Astrocyte (in vitro differentiated cells and primary cell): ENCODE data around the gene BMP8A. TPM values are rescaled to one million over a fixed set of nuclear protein-coding genes. Genes with fewer than 3 reads are reported as not detected.

Experiments used
- DNase-seq: peaks from one replicate; pipeline ENCODE4 v3.0.0-alpha.2; 2010; ENCODE audit warnings: low read depth
- FAIRE-seq: peaks from 2 replicates; lab custom pipeline; 2011; peaks lifted over from hg19 to GRCh38; lab: Jason Lieb, UNC
- H2AFZ ChIP-seq: 2 replicates; pipeline ENCODE4 v1.6.0; 2012; ENCODE audit warnings: low read depth, low read length, inconsistent platforms
- H3K27ac ChIP-seq: 2 replicates; pipeline ENCODE4 v1.5.1; 2011; ENCODE audit warnings: low read depth, low read length, inconsistent platforms
- H3K27me3 ChIP-seq: 2 replicates; pipeline ENCODE4 v1.6.0; 2011; ENCODE audit warnings: low read length, inconsistent platforms; ENCODE audit not compliant: insufficient read depth
- H3K36me3 ChIP-seq: 2 replicates; pipeline ENCODE4 v1.5.1; 2011; ENCODE audit warnings: low read length, inconsistent platforms; ENCODE audit not compliant: insufficient read depth
- H3K4me1 ChIP-seq: 2 replicates; pipeline ENCODE4 v1.5.1; 2011; ENCODE audit warnings: low read length, inconsistent platforms; ENCODE audit not compliant: insufficient read depth
- H3K4me2 ChIP-seq: 2 replicates; pipeline ENCODE4 v1.6.0; 2012; ENCODE audit warnings: low read length, inconsistent platforms
- H3K4me3 ChIP-seq: 2 replicates; pipeline ENCODE4 v1.5.1; 2011; ENCODE audit warnings: low read depth, mild to moderate bottlenecking, low read length, inconsistent platforms; ENCODE audit not compliant: insufficient read depth
- H3K79me2 ChIP-seq: 2 replicates; pipeline ENCODE4 v1.6.0; 2012; ENCODE audit warnings: mild to moderate bottlenecking, low read length, inconsistent platforms; ENCODE audit not compliant: insufficient read depth
- H3K9ac ChIP-seq: 2 replicates; pipeline ENCODE4 v1.6.0; 2012; ENCODE audit warnings: mild to moderate bottlenecking, low read length, inconsistent platforms
- H3K9me3 ChIP-seq: 2 replicates; pipeline ENCODE4 v1.5.1; 2012; ENCODE audit warnings: low read depth, mild to moderate bottlenecking, low read length, inconsistent platforms; ENCODE audit not compliant: insufficient read depth
- H4K20me1 ChIP-seq: 2 replicates; pipeline ENCODE4 v1.6.0; 2012; ENCODE audit warnings: low read length, inconsistent platforms; ENCODE audit not compliant: insufficient read depth
- H3K27ac Mint-ChIP-seq: one replicate; pipeline ENCODE4 v1.8.0; 2021; ENCODE audit warnings: mild to moderate bottlenecking, mixed read lengths; ENCODE audit not compliant: unreplicated experiment
- H3K27me3 Mint-ChIP-seq: one replicate; pipeline ENCODE4 v1.8.0; 2021; ENCODE audit warnings: low read depth, mixed read lengths; ENCODE audit not compliant: unreplicated experiment
- H3K36me3 Mint-ChIP-seq: one replicate; pipeline ENCODE4 v1.8.0; 2021; ENCODE audit warnings: low read depth, mixed read lengths; ENCODE audit not compliant: unreplicated experiment
- H3K4me1 Mint-ChIP-seq: one replicate; pipeline ENCODE4 v1.8.0; 2021; ENCODE audit warnings: low read depth, mixed read lengths; ENCODE audit not compliant: unreplicated experiment
- H3K4me3 Mint-ChIP-seq: one replicate; pipeline ENCODE4 v1.8.0; 2021; ENCODE audit warnings: mild to moderate bottlenecking, moderate library complexity, mixed read lengths; ENCODE audit not compliant: unreplicated experiment
- H3K9me3 Mint-ChIP-seq: one replicate; pipeline ENCODE4 v1.8.0; 2021; ENCODE audit warnings: mild to moderate bottlenecking, mixed read lengths; ENCODE audit not compliant: unreplicated experiment
- EZH2 ChIP-seq: IDR thresholded peaks from 2 replicates; pipeline ENCODE4 v1.6.1; 2012; ENCODE audit warnings: mild to moderate bottlenecking, low read length, inconsistent platforms; ENCODE audit not compliant: insufficient read depth
- total RNA-seq: library from RNA; stranded (reverse); gene quantifications from 2 replicates; pipeline ENCODE4 v1.2.1, GENCODE V29; 2021
- TF ChIP-seq, protein P1 (sequence below): IDR thresholded peaks from 2 replicates; pipeline ENCODE4 v1.5.1; 2011; ENCODE audit warnings: low read depth, mild to moderate bottlenecking, inconsistent platforms, low read length, moderate library complexity; ENCODE audit not compliant: insufficient read depth

BMP8A gene
- total RNA-seq, 1 donor from 2014 or later, result 0.84 TPM

DNA sequence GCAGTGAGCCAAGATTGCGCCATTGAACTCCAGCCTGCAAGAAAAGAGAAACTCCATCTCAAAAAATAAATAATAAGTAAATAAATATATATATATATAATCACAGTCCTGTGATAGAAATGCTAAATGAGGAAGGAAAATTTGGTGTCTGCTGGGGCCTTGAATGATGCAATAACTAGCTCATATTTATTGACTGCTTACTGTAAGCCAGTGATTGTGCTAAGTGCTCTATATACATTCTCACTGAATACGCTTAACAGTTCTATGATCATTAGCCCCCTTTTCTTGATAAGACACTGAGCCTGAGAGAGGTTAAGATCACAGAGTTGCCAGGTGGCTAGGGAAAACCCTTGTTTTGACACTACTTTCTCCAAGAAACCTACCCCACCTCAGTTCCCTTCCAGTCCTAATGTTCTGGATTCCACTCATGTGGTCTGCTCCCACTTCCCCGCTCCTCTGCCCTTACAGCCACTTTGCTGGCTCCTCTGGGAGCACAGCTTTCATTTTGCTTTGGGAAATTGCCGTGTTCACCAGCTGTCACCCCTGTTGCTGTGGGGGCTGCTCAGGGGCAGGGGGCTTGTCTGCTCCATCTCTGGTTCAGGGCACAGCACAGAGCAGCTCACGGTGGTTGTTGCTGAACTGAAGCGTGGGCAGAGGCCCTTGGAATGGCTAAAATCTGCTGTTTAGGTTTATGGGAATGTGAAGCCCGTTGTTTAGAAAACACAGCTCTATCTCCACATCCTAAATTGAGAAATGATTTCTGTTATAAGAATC is 2.5 kb upstream of the BMP8A start:
- FAIRE-seq, result no peak
- Mint-ChIP-seq H3K4me1 (peaks cover 3% of the 10 kb centered on the region), H3K27ac (no peak overlapping the region), H3K36me3 (peaks cover 20% of the 10 kb centered on the region), H3K4me3 (no peak overlapping the region), H3K27me3 (peaks cover 17% of the 10 kb centered on the region), H3K9me3 (no peaks in the 10 kb centered on the region)
- H3K4me3 ChIP-seq, result no peak overlapping the region
- no peak for DNase-seq
- TF ChIP-seq, protein P1, sequence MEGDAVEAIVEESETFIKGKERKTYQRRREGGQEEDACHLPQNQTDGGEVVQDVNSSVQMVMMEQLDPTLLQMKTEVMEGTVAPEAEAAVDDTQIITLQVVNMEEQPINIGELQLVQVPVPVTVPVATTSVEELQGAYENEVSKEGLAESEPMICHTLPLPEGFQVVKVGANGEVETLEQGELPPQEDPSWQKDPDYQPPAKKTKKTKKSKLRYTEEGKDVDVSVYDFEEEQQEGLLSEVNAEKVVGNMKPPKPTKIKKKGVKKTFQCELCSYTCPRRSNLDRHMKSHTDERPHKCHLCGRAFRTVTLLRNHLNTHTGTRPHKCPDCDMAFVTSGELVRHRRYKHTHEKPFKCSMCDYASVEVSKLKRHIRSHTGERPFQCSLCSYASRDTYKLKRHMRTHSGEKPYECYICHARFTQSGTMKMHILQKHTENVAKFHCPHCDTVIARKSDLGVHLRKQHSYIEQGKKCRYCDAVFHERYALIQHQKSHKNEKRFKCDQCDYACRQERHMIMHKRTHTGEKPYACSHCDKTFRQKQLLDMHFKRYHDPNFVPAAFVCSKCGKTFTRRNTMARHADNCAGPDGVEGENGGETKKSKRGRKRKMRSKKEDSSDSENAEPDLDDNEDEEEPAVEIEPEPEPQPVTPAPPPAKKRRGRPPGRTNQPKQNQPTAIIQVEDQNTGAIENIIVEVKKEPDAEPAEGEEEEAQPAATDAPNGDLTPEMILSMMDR, result no peak
- TF ChIP-seq EZH2, result no peak
- no peak overlapping the region for H3K27ac ChIP-seq
- H3K4me2 ChIP-seq, result no peak overlapping the region
- no peak overlapping the region for H2AFZ ChIP-seq
- no peak overlapping the region for H3K9ac ChIP-seq
- no peaks in the 10 kb centered on the region for H3K4me1 ChIP-seq
- peaks cover 7% of the 10 kb centered on the region for H3K27me3 ChIP-seq
- peaks cover 33% of the 10 kb centered on the region for H3K36me3 ChIP-seq
- no peaks in the 10 kb centered on the region for H3K79me2 ChIP-seq
- H3K9me3 ChIP-seq, result no peaks in the 10 kb centered on the region
- H4K20me1 ChIP-seq, result peaks cover 44% of the 10 kb centered on the region

DNA sequence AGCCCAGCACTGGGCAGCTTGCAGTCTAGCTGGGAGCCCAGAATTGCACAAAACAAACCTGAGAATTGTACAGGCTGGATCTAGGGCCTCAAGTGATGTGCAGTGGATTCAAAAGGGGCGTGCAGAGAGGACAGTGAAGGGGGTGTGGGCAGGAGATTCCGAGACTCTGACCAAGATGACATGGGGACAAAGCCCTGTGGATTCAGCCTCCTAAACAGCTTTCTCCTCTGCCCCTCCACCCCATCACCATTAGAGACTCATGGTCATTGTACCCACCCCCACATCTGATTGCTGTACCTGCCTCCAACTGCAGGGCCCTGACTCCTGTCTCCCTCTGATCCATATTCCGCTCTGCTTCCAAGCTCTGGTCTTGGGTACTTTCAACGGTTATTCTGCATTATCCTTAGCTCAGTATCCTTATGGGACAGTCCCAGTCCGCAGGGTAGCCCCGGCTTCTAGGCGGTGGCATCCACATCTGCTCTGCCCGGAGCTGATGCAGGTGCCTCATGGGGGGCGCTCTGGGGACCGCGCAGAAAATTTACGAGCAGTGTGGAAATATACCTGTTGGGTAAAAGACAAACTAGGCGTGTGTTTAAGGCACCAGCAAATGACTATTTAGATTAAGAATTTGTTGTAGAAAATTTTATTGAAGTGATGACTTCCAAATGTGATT is 1.7 kb upstream of the BMP8A start:
- no peak overlapping the region for H3K9ac ChIP-seq
- H3K27ac Mint-ChIP-seq, result peak overlapping the region; percentile 47
- H3K27me3 ChIP-seq, result peaks cover 7% of the 10 kb centered on the region
- no peak overlapping the region for H2AFZ ChIP-seq
- DNase-seq (no peak), FAIRE-seq (no peak)
- peaks cover 3% of the 10 kb centered on the region for H3K4me1 Mint-ChIP-seq
- H3K9me3 Mint-ChIP-seq, result no peaks in the 10 kb centered on the region
- H3K4me2 ChIP-seq, result no peak overlapping the region
- H3K27me3 Mint-ChIP-seq, result peaks cover 24% of the 10 kb centered on the region
- H3K27ac ChIP-seq, result no peak overlapping the region
- peaks cover 28% of the 10 kb centered on the region for H3K36me3 ChIP-seq
- no peaks in the 10 kb centered on the region for H3K4me1 ChIP-seq
- peaks cover 40% of the 10 kb centered on the region for H4K20me1 ChIP-seq
- H3K36me3 Mint-ChIP-seq, result peaks cover 15% of the 10 kb centered on the region
- TF ChIP-seq, protein P1, result no peak
- TF ChIP-seq EZH2, result no peak
- peak overlapping the region; percentile 57 for H3K4me3 Mint-ChIP-seq
- no peak overlapping the region for H3K4me3 ChIP-seq
- no peaks in the 10 kb centered on the region for H3K79me2 ChIP-seq
- H3K9me3 ChIP-seq, result no peaks in the 10 kb centered on the region
